H1 (cell line): ENCODE measurements around the gene CHP2. TPM values are rescaled to one million over a fixed set of nuclear protein-coding genes. Genes with fewer than 3 reads are reported as not detected.

Experiments
- CTCF ChIA-PET: fragments of 300-600 bp; sonication (Branson Sonifier 250); formaldehyde crosslinking; loops from one replicate; lab custom pipeline; 2021; ENCODE audit not compliant: partially characterized antibody; lab: Charles Lee
- POLR2A ChIA-PET: fragments of 300-600 bp; sonication (Branson Sonifier 250); formaldehyde crosslinking; loops from one replicate; lab custom pipeline; 2021; ENCODE audit warnings: inconsistent platforms; ENCODE audit not compliant: partially characterized antibody; lab: Charles Lee
- DNase-seq, 2 experiments: peaks; one replicate each; pipeline versions ENCODE4 v3.0.0 to v3.0.0-alpha.2; 2010 to 2022; ENCODE audit warnings: low spot score in 2 of 2, low read depth in 1 of 2, mixed read lengths in 1 of 2
- FAIRE-seq: peaks from 2 replicates; lab custom pipeline; 2011; peaks lifted over from hg19 to GRCh38; lab: Jason Lieb, UNC
- H2AFZ ChIP-seq: 2 replicates; pipeline ENCODE4 v1.8.1; 2012; ENCODE audit warnings: low read length, inconsistent platforms
- H2AK5ac ChIP-seq: 2 replicates; pipeline ENCODE4 v1.6.1; 2013; ENCODE audit warnings: low read depth, low read length
- H2BK120ac ChIP-seq: replicated peaks from 2 replicates; pipeline ENCODE3; 2013; ENCODE audit warnings: low read depth, low read length, inconsistent platforms
- H2BK12ac ChIP-seq: 2 replicates; pipeline ENCODE4 v1.6.1; 2013; ENCODE audit warnings: low read depth, low read length
- H2BK15ac ChIP-seq: 2 replicates; pipeline ENCODE4 v1.6.1; 2013; ENCODE audit warnings: low read length
- H2BK20ac ChIP-seq: 2 replicates; pipeline ENCODE4 v1.6.1; 2013; ENCODE audit warnings: low read length
- H2BK5ac ChIP-seq: 2 replicates; pipeline ENCODE4 v1.6.1; 2013; ENCODE audit warnings: low read depth, low read length
- H3K14ac ChIP-seq: 2 replicates; pipeline ENCODE4 v1.6.1; 2013; ENCODE audit warnings: inconsistent platforms; ENCODE audit not compliant: insufficient read length
- H3K18ac ChIP-seq: 2 replicates; pipeline ENCODE4 v1.6.1; 2013; ENCODE audit warnings: low read length; ENCODE audit errors: extremely low read depth
- H3K23ac ChIP-seq: 2 replicates; pipeline ENCODE4 v1.6.1; 2013; ENCODE audit warnings: inconsistent platforms; ENCODE audit not compliant: insufficient read length
- H3K23me2 ChIP-seq: 2 replicates; pipeline ENCODE4 v1.6.1; 2013; ENCODE audit warnings: low read depth, low read length
- H3K27ac ChIP-seq: 2 replicates; pipeline ENCODE4 v1.6.1; 2011; ENCODE audit warnings: low read depth, low read length, inconsistent platforms
- H3K27me3 ChIP-seq, 4 experiments: replicated peaks in 1 of 4; 1 replicate in 1 of 4; 2 replicates in 3 of 4; pipeline versions ENCODE4 v1.6.1 to v1.8.1; 2011 to 2013; ENCODE audit warnings: low read length in 3 of 4, mild to moderate bottlenecking in 3 of 4, inconsistent platforms in 2 of 4, mixed read lengths in 2 of 4, moderate library complexity in 1 of 4; ENCODE audit not compliant: control insufficient read depth in 3 of 4, insufficient read depth in 3 of 4; ENCODE audit errors: extremely low read depth in 1 of 4
- H3K36me3 ChIP-seq, 4 experiments: 2 replicates each; pipeline versions ENCODE4 v1.6.1 to v1.8.1; 2011 to 2013; ENCODE audit warnings: mild to moderate bottlenecking in 4 of 4, low read length in 3 of 4, moderate library complexity in 2 of 4, control low read depth in 1 of 4, inconsistent platforms in 1 of 4; ENCODE audit not compliant: insufficient read depth in 4 of 4, control insufficient read depth in 2 of 4
- H3K4ac ChIP-seq: replicated peaks from 2 replicates; pipeline ENCODE3; 2013; ENCODE audit warnings: low read length, low read depth, mixed read lengths, inconsistent platforms; ENCODE audit not compliant: insufficient read length
- H3K4me1 ChIP-seq, 4 experiments: replicated peaks in 1 of 4; 1 replicate in 1 of 4; 2 replicates in 3 of 4; pipeline versions ENCODE4 v1.6.1 to v1.8.1; 2011 to 2013; ENCODE audit warnings: low read length in 3 of 4, inconsistent platforms in 2 of 4, mixed read lengths in 1 of 4; ENCODE audit not compliant: insufficient read depth in 4 of 4, control insufficient read depth in 3 of 4
- H3K4me2 ChIP-seq, 2 experiments: 2 replicates each; pipeline versions ENCODE4 v1.6.1 to v1.8.1; 2011 to 2013; ENCODE audit warnings: low read depth in 2 of 2, low read length in 2 of 2, control low read depth in 1 of 2, inconsistent platforms in 1 of 2, mild to moderate bottlenecking in 1 of 2; ENCODE audit not compliant: insufficient read depth in 1 of 2
- H3K4me3 ChIP-seq, 4 experiments: fragments of 200-600, 300-600 bp in 1 of 4; sonication (generic), shearing (Covaris generic), sonication (Bioruptor Twin) in 1 of 4; 2 replicates each; pipeline versions ENCODE4 v1.5.1 to v1.8.1; 2011 to 2016; ENCODE audit warnings: low read length in 4 of 4, low read depth in 3 of 4, control low read depth in 2 of 4, inconsistent platforms in 2 of 4, mild to moderate bottlenecking in 2 of 4, mixed read lengths in 1 of 4, moderate library complexity in 1 of 4; ENCODE audit not compliant: insufficient read depth in 2 of 4; ENCODE audit errors: extremely low read depth in 1 of 4
- H3K56ac ChIP-seq: replicated peaks from 2 replicates; pipeline ENCODE3; 2013; ENCODE audit warnings: low read depth, mild to moderate bottlenecking, mixed read lengths, low read length, inconsistent platforms; ENCODE audit not compliant: insufficient read length
- H3K79me1 ChIP-seq: 2 replicates; pipeline ENCODE4 v1.6.1; 2013; ENCODE audit warnings: low read depth, low read length, control low read depth
- H3K79me2 ChIP-seq, 2 experiments: 2 replicates each; pipeline versions ENCODE4 v1.6.1 to v1.8.1; 2012 to 2013; ENCODE audit warnings: low read length in 2 of 2, mild to moderate bottlenecking in 2 of 2, inconsistent platforms in 1 of 2; ENCODE audit not compliant: insufficient read depth in 2 of 2, control insufficient read depth in 1 of 2
- H3K9ac ChIP-seq, 4 experiments: replicated peaks in 1 of 4; 1 replicate in 1 of 4; 2 replicates in 3 of 4; pipeline versions ENCODE4 v1.6.1 to v1.8.1; 2011 to 2013; ENCODE audit warnings: low read depth in 3 of 4, low read length in 3 of 4, control low read depth in 2 of 4, mild to moderate bottlenecking in 2 of 4, moderate library complexity in 2 of 4, inconsistent platforms in 1 of 4; ENCODE audit errors: extremely low read depth in 1 of 4
- H3K9me3 ChIP-seq, 2 experiments: 2 replicates each; pipeline versions ENCODE4 v1.6.1 to v1.8.1; 2012 to 2013; ENCODE audit warnings: mild to moderate bottlenecking in 2 of 2, moderate library complexity in 2 of 2, control low read depth in 1 of 2, inconsistent platforms in 1 of 2, low read depth in 1 of 2, low read length in 1 of 2, mixed read lengths in 1 of 2; ENCODE audit not compliant: insufficient read depth in 2 of 2
- H4K20me1 ChIP-seq, 2 experiments: replicated peaks in 1 of 2; 2 replicates each; pipeline versions ENCODE3 to v1.8.1; 2011 to 2013; ENCODE audit warnings: inconsistent platforms in 2 of 2, low read length in 2 of 2, mild to moderate bottlenecking in 1 of 2; ENCODE audit not compliant: insufficient read depth in 2 of 2, control insufficient read depth in 1 of 2
- H4K5ac ChIP-seq: 2 replicates; pipeline ENCODE4 v1.6.1; 2013; ENCODE audit warnings: low read length, low read depth, mixed read lengths, inconsistent platforms; ENCODE audit not compliant: insufficient read length
- H4K8ac ChIP-seq: 2 replicates; pipeline ENCODE4 v1.8.0; 2013; ENCODE audit warnings: mild to moderate bottlenecking, moderate library complexity, low read length, inconsistent platforms; ENCODE audit not compliant: insufficient read depth; ENCODE audit errors: extremely low read depth
- H4K91ac ChIP-seq: replicated peaks from 2 replicates; pipeline ENCODE3; 2013; ENCODE audit warnings: low read length, mixed read lengths, inconsistent platforms; ENCODE audit not compliant: insufficient read length
- BACH1 ChIP-seq: IDR thresholded peaks from 2 replicates; pipeline ENCODE4 v1.6.1; 2012; ENCODE audit warnings: low read length, improper control_type of control experiment
- CTBP2 ChIP-seq: IDR thresholded peaks from 2 replicates; pipeline ENCODE4 v1.7.0; 2011; ENCODE audit warnings: borderline replicate concordance, mild to moderate bottlenecking, moderate library complexity, mixed read lengths, low read length; ENCODE audit not compliant: insufficient read depth, insufficient read length
- EZH2 ChIP-seq: fragments of 200-600 bp; sonication (generic); IDR thresholded peaks from 2 replicates; pipeline ENCODE4 v1.7.1; 2012; ENCODE audit warnings: low read depth, mild to moderate bottlenecking, moderate library complexity, low read length, inconsistent platforms; ENCODE audit not compliant: severe bottlenecking
- GABPA ChIP-seq: IDR thresholded peaks from 2 replicates; pipeline ENCODE4 v1.6.1; 2011; ENCODE audit warnings: mild to moderate bottlenecking, low read length, moderate library complexity, borderline replicate concordance; ENCODE audit not compliant: insufficient read depth
- KDM1A ChIP-seq: fragments of 200-600, 300-600 bp; sonication (generic); IDR thresholded peaks from 2 replicates; pipeline ENCODE4 v1.7.1; 2016; ENCODE audit warnings: mild to moderate bottlenecking, low read length, borderline replicate concordance
- MAFK ChIP-seq: IDR thresholded peaks from 2 replicates; pipeline ENCODE4 v1.6.1; 2012; ENCODE audit warnings: low read depth, mild to moderate bottlenecking, improper control_type of control experiment, low read length
- PHF8 ChIP-seq: fragments of 200-600 bp; sonication (generic); conservative IDR thresholded peaks from 2 replicates; pipeline ENCODE4 v1.7.1; 2012; ENCODE audit warnings: low read depth, mild to moderate bottlenecking, inconsistent platforms, low read length, moderate library complexity
- TAF7 ChIP-seq: optimal IDR thresholded peaks from 2 replicates; pipeline ENCODE3; 2011; ENCODE audit warnings: low read depth, mild to moderate bottlenecking, inconsistent platforms, low read length, moderate library complexity, borderline replicate concordance
- TBP ChIP-seq: IDR thresholded peaks from 2 replicates; pipeline ENCODE4 v1.6.1; 2011; ENCODE audit warnings: low read depth, low read length, improper control_type of control experiment
- polyA plus RNA-seq, 7 experiments: library from polyadenylated mRNA; depleted of rRNA in 3 of 7; stranded (reverse) in 5 of 7; unstranded in 2 of 7; fragments of >200 nt in 5 of 7; fragments of 200-250 nt in 2 of 7; gene quantifications; 1 replicate in 5 of 7; 2 replicates in 1 of 7; 4 replicates in 1 of 7; pipeline versions ENCODE4 v1.2.1 to v1.2.3, GENCODE V29; 2011 to 2013; ENCODE audit warnings: missing spikeins in 2 of 7, mixed read lengths in 2 of 7
- total RNA-seq: library from RNA; stranded (reverse); fragmentation: NEBNext Ultra II Directional; extraction: Animal tissue kit (Norgen Biotek cat#: 25700); gene quantifications from 2 replicates; pipeline ENCODE4 v1.2.1, GENCODE V29; 2021
- TF ChIP-seq, protein P1 (sequence below): IDR thresholded peaks from 2 replicates; pipeline ENCODE4 v1.6.1; 2012; ENCODE audit warnings: low read length, inconsistent platforms

The CHP2 gene
- total and polyA plus RNA-seq, 2 of the 8 experiments (the other 6 are each of a cell fraction or from before 2014, with no cell fraction given), result 1.3 to 1.6 TPM

DNA sequence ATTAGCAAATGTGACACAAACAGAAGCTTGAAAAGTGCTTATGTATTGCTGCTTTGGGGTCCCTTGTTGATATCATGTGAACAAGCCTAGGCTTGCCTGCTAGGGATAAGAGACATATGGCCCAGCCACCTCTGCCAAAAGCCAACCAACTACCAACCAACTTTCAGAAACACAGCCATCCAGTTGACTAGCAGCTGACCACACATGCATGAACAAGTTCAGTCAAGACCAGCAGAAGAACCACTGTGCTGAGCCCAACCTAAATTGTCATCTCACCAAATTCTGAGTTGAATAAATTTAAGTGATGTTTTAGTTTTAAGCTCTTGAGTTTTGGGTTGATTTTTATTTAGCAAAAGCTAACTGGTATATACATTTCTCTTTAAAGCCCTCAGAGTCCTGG lies 45.3 kb upstream of the CHP2 start:
- H3K18ac ChIP-seq, result no peak overlapping the region
- H3K4me3 ChIP-seq, result no peak overlapping the region
- no peaks in the 10 kb centered on the region for H3K79me2 ChIP-seq
- H2BK20ac ChIP-seq, result no peak overlapping the region
- H3K9ac ChIP-seq, result no peak overlapping the region
- H3K4ac ChIP-seq, result no peak overlapping the region
- H3K23ac ChIP-seq, result no peak overlapping the region
- H3K23me2 ChIP-seq, result peaks cover 10% of the 10 kb centered on the region; the same call in 1 of the 2 replicates
- H2BK120ac ChIP-seq, result no peak overlapping the region
- H4K20me1 ChIP-seq, result no peaks in the 10 kb centered on the region
- H3K9me3 ChIP-seq, result peaks cover 8% of the 10 kb centered on the region in 2 experiments; a peak in 2 of 4 replicates
- H2AK5ac ChIP-seq, result no peak overlapping the region
- no peak overlapping the region for H2BK5ac ChIP-seq
- no peak overlapping the region for H2AFZ ChIP-seq
- POLR2A ChIA-PET, result interaction anchor here (1.0 to 1.6 kb wide), 3 partner anchors 12 to 30 kb away, joined by 3 to 4 read pairs (median 3); no protein-coding TSS in a partner anchor
- H3K4me2 ChIP-seq, result no peak overlapping the region
- no peak overlapping the region for H4K8ac ChIP-seq
- CTCF ChIA-PET, result interaction anchor here (0.7 to 1.5 kb wide), 6 partner anchors 9 to 544 kb away, joined by 3 to 4 read pairs (median 3); no protein-coding TSS in a partner anchor
- H3K27ac ChIP-seq, result no peak overlapping the region
- no peak overlapping the region for H3K56ac ChIP-seq
- H3K27me3 ChIP-seq, result peaks cover 2 to 19% (median 17%) of the 10 kb centered on the region in 4 experiments
- H3K36me3 ChIP-seq, result no peaks in the 10 kb centered on the region
- no peak overlapping the region for H4K5ac ChIP-seq
- no peak overlapping the region for H3K14ac ChIP-seq
- TF ChIP-seq BACH1, result no peak
- no peak for TF ChIP-seq TAF7
- TF ChIP-seq KDM1A, result no peak
- TF ChIP-seq EZH2, result no peak
- TF ChIP-seq TBP, result no peak
- TF ChIP-seq, protein P1, sequence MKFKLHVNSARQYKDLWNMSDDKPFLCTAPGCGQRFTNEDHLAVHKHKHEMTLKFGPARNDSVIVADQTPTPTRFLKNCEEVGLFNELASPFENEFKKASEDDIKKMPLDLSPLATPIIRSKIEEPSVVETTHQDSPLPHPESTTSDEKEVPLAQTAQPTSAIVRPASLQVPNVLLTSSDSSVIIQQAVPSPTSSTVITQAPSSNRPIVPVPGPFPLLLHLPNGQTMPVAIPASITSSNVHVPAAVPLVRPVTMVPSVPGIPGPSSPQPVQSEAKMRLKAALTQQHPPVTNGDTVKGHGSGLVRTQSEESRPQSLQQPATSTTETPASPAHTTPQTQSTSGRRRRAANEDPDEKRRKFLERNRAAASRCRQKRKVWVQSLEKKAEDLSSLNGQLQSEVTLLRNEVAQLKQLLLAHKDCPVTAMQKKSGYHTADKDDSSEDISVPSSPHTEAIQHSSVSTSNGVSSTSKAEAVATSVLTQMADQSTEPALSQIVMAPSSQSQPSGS, result no peak
- TF ChIP-seq MAFK, result no peak
- TF ChIP-seq GABPA, result no peak
- no peak for TF ChIP-seq PHF8
- TF ChIP-seq CTBP2, result no peak
- no peak overlapping the region for H2BK15ac ChIP-seq
- H3K4me1 ChIP-seq, result no peaks in the 10 kb centered on the region; a peak in 2 of 7 replicates
- DNase-seq (no peak), FAIRE-seq (peak; percentile 7)
- H3K79me1 ChIP-seq, result no peaks in the 10 kb centered on the region
- H4K91ac ChIP-seq, result no peak overlapping the region
- no peak overlapping the region for H2BK12ac ChIP-seq
